C4-2B (cell line): ENCODE measurements around the gene DHRS1.

Experiments used
- H3K27ac ChIP-seq: fragments of 450-650 bp; 2 replicates; pipeline ENCODE4 v1.5.1; 2017
- CTCF ChIP-seq: fragments of 450-650 bp; conservative IDR thresholded peaks from 2 replicates; pipeline ENCODE4 v1.5.1; 2017; ENCODE audit warnings: mild to moderate bottlenecking
- ZFX ChIP-seq: fragments of 450-650 bp; IDR thresholded peaks from 2 replicates; pipeline ENCODE4 v1.6.1; 2017

Gene DHRS1

GRCh38 chr14:24325963-24326362 is 26.4 kb upstream of the DHRS1 start:
- H3K27ac ChIP-seq = no peak overlapping the region
- TF ChIP-seq ZFX (no peak), CTCF (no peak)

- no peak for TF ChIP-seq ZFX
- no peak for TF ChIP-seq CTCF
- H3K27ac ChIP-seq = no peak overlapping the region
Measured at GRCh38 chr14:24325041-24325530, 25.5 kb upstream of the DHRS1 start.

- no peak overlapping the region for H3K27ac ChIP-seq
- TF ChIP-seq CTCF (no peak), ZFX (no peak)
Measured at GRCh38 chr14:24324024-24324423, 24.4 kb upstream of the DHRS1 start.

GRCh38 chr14:24323341-24323740 is 23.8 kb upstream of the DHRS1 start:
- no peak overlapping the region for H3K27ac ChIP-seq
- TF ChIP-seq CTCF = no peak

- no peak overlapping the region for H3K27ac ChIP-seq
- TF ChIP-seq ZFX (no peak), CTCF (no peak)
Measured at GRCh38 chr14:24322672-24323071, 23.1 kb upstream of the DHRS1 start.

GRCh38 chr14:24321212-24321975 is 21.8 kb upstream of the DHRS1 start:
- no peak overlapping the region for H3K27ac ChIP-seq
- no peak for TF ChIP-seq CTCF
- TF ChIP-seq ZFX = no peak

GRCh38 chr14:24317141-24317928 is 17.8 kb upstream of the DHRS1 start:
- H3K27ac ChIP-seq = no peak overlapping the region
- TF ChIP-seq ZFX = no peak
- TF ChIP-seq CTCF = no peak
